ENCODE data around the gene SNAPC4. TPM values are rescaled to one million over a fixed set of nuclear protein-coding genes. Genes with fewer than 3 reads are reported as not detected.

The SNAPC4 gene
- total and polyA plus RNA-seq, 9 donors: 3.7 to 9.6 (median 8.7) TPM

DNA sequence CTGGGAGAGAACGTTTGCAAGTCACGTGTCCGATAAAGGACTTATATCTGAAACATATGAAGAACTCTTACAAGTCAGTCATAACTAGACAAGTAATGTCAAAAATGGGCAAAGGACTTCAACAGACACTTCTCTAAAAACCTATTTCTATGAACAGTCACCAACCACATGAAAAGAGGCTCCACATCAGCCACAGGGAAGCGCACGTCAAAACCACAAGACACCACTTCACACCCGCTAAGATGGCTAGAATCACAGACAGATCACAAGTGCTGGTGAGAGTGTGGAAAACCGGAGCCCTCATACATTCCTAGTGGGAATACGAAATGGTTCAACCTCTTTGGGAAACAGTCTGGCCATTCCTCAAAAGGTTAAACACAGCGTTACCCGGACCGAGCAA lies 15.0 kb downstream of the SNAPC4 start:
- TF ChIP-seq POLR2A (IDR thresholded peaks at IDR 0.05): no peak
- TF ChIP-seq, protein P1, sequence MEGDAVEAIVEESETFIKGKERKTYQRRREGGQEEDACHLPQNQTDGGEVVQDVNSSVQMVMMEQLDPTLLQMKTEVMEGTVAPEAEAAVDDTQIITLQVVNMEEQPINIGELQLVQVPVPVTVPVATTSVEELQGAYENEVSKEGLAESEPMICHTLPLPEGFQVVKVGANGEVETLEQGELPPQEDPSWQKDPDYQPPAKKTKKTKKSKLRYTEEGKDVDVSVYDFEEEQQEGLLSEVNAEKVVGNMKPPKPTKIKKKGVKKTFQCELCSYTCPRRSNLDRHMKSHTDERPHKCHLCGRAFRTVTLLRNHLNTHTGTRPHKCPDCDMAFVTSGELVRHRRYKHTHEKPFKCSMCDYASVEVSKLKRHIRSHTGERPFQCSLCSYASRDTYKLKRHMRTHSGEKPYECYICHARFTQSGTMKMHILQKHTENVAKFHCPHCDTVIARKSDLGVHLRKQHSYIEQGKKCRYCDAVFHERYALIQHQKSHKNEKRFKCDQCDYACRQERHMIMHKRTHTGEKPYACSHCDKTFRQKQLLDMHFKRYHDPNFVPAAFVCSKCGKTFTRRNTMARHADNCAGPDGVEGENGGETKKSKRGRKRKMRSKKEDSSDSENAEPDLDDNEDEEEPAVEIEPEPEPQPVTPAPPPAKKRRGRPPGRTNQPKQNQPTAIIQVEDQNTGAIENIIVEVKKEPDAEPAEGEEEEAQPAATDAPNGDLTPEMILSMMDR (IDR thresholded peaks at IDR 0.05): no peak
- no peak for TF ChIP-seq EP300 (IDR thresholded peaks at IDR 0.05)
- no peak overlapping the region for H3K27ac ChIP-seq
- no peaks in the 10 kb centered on the region for H3K4me1 ChIP-seq (ENCODE audit: insufficient read depth)
- WGBS, 3 donors: 90 to 92% (median 92%) methylated on average over 11 of the region's 11 CpGs
- no peak overlapping the region for H3K4me3 ChIP-seq
- no peaks in the 10 kb centered on the region for H3K9me3 ChIP-seq
- intact Hi-C loops (cut with DNase I): loop anchor here in 1 of 4 donors (10.0 kb wide), 1 partner anchor 240 kb away; no protein-coding TSS in a partner anchor
- no peaks in the 10 kb centered on the region for H3K36me3 ChIP-seq
- DNase-seq: no peak
- no peaks in the 10 kb centered on the region for H3K27me3 ChIP-seq

DNA sequence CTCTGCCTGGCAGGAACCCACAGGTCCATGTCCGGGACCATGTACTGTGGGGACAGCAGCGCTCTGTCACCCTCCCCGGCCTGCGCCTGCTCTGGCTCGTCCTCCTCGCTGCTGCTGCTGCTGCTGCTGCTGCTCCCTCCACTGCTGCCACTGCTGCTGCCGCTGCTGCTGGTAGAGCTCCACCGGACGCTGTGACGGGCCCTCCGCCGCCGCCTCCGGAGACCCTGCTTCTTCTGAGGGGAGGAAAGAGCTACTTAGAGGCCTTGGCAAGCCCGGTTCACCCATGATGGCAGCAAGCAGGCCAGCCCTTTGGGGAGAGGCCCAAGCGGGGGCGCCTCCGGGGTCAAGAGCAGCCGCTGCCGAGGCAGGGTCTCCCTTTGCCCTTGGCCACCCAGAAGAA lies 16.5 kb downstream of the SNAPC4 start:
- no peak overlapping the region for H3K4me3 ChIP-seq
- no peak overlapping the region for H3K27ac ChIP-seq
- 91 to 94% (median 92%) methylated on average over 20 of the region's 20 CpGs for WGBS, 3 donors
- no peak for DNase-seq
- H3K4me1 ChIP-seq (ENCODE audit: insufficient read depth): no peaks in the 10 kb centered on the region
- H3K36me3 ChIP-seq: no peaks in the 10 kb centered on the region
- H3K9me3 ChIP-seq: no peaks in the 10 kb centered on the region
- intact Hi-C loops (cut with DNase I): loop anchor here in 1 of 4 donors (10.0 kb wide), 1 partner anchor 239 kb away; no protein-coding TSS in a partner anchor
- no peaks in the 10 kb centered on the region for H3K27me3 ChIP-seq
- TF ChIP-seq, protein P1 (IDR thresholded peaks at IDR 0.05): no peak
- TF ChIP-seq POLR2A (IDR thresholded peaks at IDR 0.05) (no peak), EP300 (IDR thresholded peaks at IDR 0.05) (no peak)

DNA sequence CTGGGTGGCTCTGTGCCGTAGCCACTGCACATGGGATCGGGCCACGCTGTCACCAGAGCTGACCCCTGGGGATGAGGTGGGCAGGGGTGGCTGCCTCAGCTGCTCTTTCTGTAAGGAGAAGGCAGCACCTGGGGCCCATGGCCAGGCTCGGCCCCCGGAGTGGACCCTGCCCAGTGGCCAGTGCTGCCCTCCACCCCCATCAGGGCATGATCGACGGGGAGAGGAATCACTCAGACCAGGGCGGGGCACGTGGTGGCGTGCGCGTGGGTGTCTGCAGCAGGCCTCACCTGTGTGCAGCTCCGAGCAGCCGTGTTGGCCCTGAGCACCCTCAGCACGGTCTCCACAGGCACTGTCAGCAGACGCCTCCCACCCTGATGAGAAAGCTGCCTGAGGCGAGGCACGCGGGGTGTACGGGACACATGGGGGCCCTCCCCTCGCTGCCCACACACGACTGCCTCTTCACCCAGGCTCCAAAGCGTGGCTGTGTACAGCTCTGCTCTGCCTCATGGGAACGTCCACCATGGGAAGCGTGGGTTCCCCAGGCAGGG lies 17.9 kb downstream of the SNAPC4 start:
- intact Hi-C loops (cut with DNase I): loop anchor here in 1 of 4 donors (10.0 kb wide), 1 partner anchor 237 kb away; no protein-coding TSS in a partner anchor
- H3K9me3 ChIP-seq: no peaks in the 10 kb centered on the region
- no peak for TF ChIP-seq POLR2A (IDR thresholded peaks at IDR 0.05)
- TF ChIP-seq, protein P1 (IDR thresholded peaks at IDR 0.05): no peak
- no peak for TF ChIP-seq EP300 (IDR thresholded peaks at IDR 0.05)
- H3K36me3 ChIP-seq: no peaks in the 10 kb centered on the region
- no peaks in the 10 kb centered on the region for H3K4me1 ChIP-seq (ENCODE audit: insufficient read depth)
- no peak overlapping the region for H3K4me3 ChIP-seq
- WGBS, 3 donors: 84 to 90% (median 88%) methylated on average over 21 to 25 of the region's 25 CpGs
- no peak for DNase-seq
- H3K27ac ChIP-seq: no peak overlapping the region
- H3K27me3 ChIP-seq: no peaks in the 10 kb centered on the region

DNA sequence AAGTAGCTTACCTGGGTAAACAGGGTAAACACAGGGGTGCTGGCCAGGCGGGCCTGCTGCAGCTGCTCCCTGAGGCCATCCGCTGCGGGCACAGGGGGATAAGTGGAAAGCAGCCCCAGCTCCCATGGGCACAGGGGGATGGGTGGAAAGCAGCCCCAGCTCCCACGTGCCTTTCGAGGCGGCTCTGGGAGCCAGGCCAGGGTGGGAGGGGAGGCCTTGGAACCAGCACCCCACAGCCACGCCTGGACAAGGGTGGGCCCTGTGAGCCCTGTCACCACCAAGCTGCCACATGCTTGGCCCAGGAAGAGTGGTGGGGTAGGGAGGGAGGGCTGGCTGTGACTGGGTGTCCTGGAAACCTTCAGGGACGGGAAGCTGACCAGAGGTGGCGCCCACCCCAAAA lies 18.7 kb downstream of the SNAPC4 start:
- no peak for DNase-seq
- H3K9me3 ChIP-seq: no peaks in the 10 kb centered on the region
- intact Hi-C loops (cut with DNase I): loop anchor here in 1 of 4 donors (10.0 kb wide), 1 partner anchor 237 kb away; no protein-coding TSS in a partner anchor
- WGBS, 3 donors: 55 to 63% (median 56%) methylated on average over 9 of the region's 9 CpGs
- H3K4me1 ChIP-seq (ENCODE audit: insufficient read depth): no peaks in the 10 kb centered on the region
- H3K27ac ChIP-seq: no peak overlapping the region
- H3K27me3 ChIP-seq: no peaks in the 10 kb centered on the region
- H3K4me3 ChIP-seq: no peak overlapping the region
- TF ChIP-seq EP300 (IDR thresholded peaks at IDR 0.05): no peak
- no peak for TF ChIP-seq POLR2A (IDR thresholded peaks at IDR 0.05)
- TF ChIP-seq, protein P1 (IDR thresholded peaks at IDR 0.05): no peak
- no peaks in the 10 kb centered on the region for H3K36me3 ChIP-seq

Measured in ovary (tissue), 9 donors.